ENCODE measurements around the gene SLC6A12.

Gene SLC6A12

GRCh38 chr12:175759-176158, 38.2 kb downstream of the SLC6A12 start:
- CTCF ChIA-PET, result no interaction called here
- no peak for DNase-seq (ENCODE audit: extremely low spot score)
- POLR2A ChIA-PET, result no interaction called here
- no peak for TF ChIP-seq CTCF (IDR thresholded peaks at IDR 0.05; ENCODE audit: control extremely low read depth, extremely low read depth, low read depth, missing control alignments)

DNA sequence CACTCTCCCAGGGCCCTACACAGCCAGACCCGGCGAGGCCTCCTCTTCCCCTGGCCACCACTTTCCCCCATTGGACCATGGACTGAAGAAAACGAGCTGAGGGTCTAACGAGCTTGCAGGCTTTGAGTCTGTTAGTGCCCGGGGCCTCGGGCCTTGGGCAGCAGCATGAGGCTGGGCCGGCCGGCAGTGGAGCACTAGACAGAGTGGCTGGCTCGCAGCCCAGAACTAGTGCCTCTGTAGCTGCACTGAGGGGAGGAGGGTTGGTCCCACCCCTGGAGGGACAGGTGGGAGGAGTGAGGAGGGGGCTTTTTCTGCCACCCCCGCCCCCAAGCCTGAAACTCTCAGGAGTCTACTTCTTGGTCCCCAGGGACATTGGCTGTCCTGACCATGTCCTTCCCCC, 38.7 kb downstream of the SLC6A12 start:
- POLR2A ChIA-PET, result no interaction called here
- CTCF ChIA-PET, result no interaction called here
- TF ChIP-seq CTCF (IDR thresholded peaks at IDR 0.05; ENCODE audit: control extremely low read depth, extremely low read depth, low read depth, missing control alignments), result no peak
- no peak for DNase-seq (ENCODE audit: extremely low spot score)

DNA sequence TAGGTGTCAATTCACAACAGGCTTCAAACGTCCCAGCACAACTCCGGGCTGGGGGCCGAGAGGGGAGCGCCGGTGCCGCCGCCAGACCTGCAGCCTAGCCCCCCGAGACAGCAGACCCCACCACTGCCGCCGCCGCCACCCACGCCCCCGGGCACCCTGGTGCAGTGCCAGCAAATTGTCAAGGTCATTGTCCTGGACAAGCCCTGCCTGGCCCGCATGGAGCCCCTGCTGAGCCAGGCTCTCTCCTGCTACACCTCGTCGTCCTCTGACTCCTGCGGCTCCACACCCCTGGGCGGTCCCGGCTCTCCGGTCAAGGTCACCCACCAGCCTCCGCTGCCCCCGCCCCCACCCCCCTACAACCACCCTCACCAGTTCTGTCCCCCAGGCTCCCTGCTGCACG, 39.4 kb downstream of the SLC6A12 start:
- ChIA-PET CTCF (no interaction called here), POLR2A (no interaction called here)
- no peak for TF ChIP-seq CTCF (IDR thresholded peaks at IDR 0.05; ENCODE audit: control extremely low read depth, extremely low read depth, low read depth, missing control alignments)
- DNase-seq (ENCODE audit: extremely low spot score), result no peak

- POLR2A ChIA-PET, result no interaction called here
- TF ChIP-seq CTCF (IDR thresholded peaks at IDR 0.05; ENCODE audit: control extremely low read depth, extremely low read depth, low read depth, missing control alignments), result no peak
These were observed 39.8 kb downstream of the SLC6A12 start for GRCh38 chr12:174124-174523.

DNA sequence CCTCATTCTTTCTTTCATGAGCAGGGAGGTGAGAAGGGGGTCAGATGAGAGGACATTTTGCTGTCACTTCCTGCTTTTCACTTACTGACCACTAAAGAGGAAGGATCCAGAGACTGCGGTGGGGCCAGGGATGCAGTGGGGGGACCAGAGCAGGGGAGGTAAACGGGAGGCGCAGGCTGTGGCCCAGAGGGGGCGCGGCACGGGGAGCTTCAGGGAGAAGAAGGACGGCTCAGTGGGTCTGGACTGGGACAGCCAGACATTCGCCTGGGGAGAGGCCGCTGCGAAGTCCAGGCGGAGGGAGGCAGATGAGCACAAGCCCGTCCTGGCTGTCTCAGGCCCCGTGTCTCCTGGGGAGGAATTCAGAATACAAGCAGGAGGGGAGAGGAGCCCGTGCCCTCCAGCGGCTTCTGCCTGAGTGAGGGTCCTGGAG, 41.2 kb downstream of the SLC6A12 start:
- no peak for DNase-seq (ENCODE audit: extremely low spot score)
- CTCF ChIA-PET, result no interaction called here
- POLR2A ChIA-PET, result no interaction called here
- TF ChIP-seq CTCF (IDR thresholded peaks at IDR 0.05; ENCODE audit: control extremely low read depth, extremely low read depth, low read depth, missing control alignments), result no peak

More at GRCh38 chr12:174124-174523, 39.8 kb downstream of the SLC6A12 start:
- no peak for DNase-seq (ENCODE audit: extremely low spot score)
- CTCF ChIA-PET, result no interaction called here

- DNase-seq (ENCODE audit: extremely low spot score), result no peak
- POLR2A ChIA-PET, result no interaction called here
- CTCF ChIA-PET, result interaction anchor here (1.5 kb wide), 1 partner anchor 17 kb away, joined by 5 read pairs; no protein-coding TSS in a partner anchor
- no peak for TF ChIP-seq CTCF (IDR thresholded peaks at IDR 0.05; ENCODE audit: control extremely low read depth, extremely low read depth, low read depth, missing control alignments)
These were observed 41.9 kb downstream of the SLC6A12 start for GRCh38 chr12:171743-172676.
